Neutrophil (primary cell): Measurements from ENCODE around the gene PRKCH.

ENCODE experiments used
- H3K27ac ChIP-seq: fragments of 200-600 bp; sonication (generic); 2 replicates; pipeline ENCODE4 v1.5.1; 2016; ENCODE audit warnings: mild to moderate bottlenecking, moderate library complexity
- H3K27me3 ChIP-seq: fragments of 200-600 bp; sonication (generic); 2 replicates; pipeline ENCODE4 v1.6.0; 2016; ENCODE audit warnings: mild to moderate bottlenecking
- H3K36me3 ChIP-seq: fragments of 200-600 bp; sonication (generic); 2 replicates; pipeline ENCODE4 v1.5.1; 2017
- H3K4me1 ChIP-seq, 2 experiments: fragments of 200-600 bp in 1 of 2; sonication (generic) in 1 of 2; 1 replicate in 1 of 2; 2 replicates in 1 of 2; pipeline versions ENCODE4 v1.5.1 to v1.6.1; 2013 to 2016; ENCODE audit warnings: low read depth in 1 of 2, low read length in 1 of 2, mild to moderate bottlenecking in 1 of 2, moderate library complexity in 1 of 2; ENCODE audit not compliant: control insufficient read depth in 1 of 2, insufficient read depth in 1 of 2
- H3K4me3 ChIP-seq, 2 experiments: fragments of 200-600 bp in 1 of 2; sonication (generic) in 1 of 2; 1 replicate in 1 of 2; 2 replicates in 1 of 2; pipeline ENCODE4 v1.5.1; 2013 to 2016; ENCODE audit warnings: low read depth in 1 of 2, low read length in 1 of 2, mild to moderate bottlenecking in 1 of 2, moderate library complexity in 1 of 2
- H3K9me3 ChIP-seq: fragments of 200-600 bp; sonication (generic); 2 replicates; pipeline ENCODE4 v1.5.1; 2016
- CTCF ChIP-seq: fragments of 200-600 bp; sonication (generic); IDR thresholded peaks from 2 replicates; pipeline ENCODE4 v1.5.1; 2016; ENCODE audit warnings: antibody characterized with exemption

PRKCH gene

GRCh38 chr14:61320806-61321384 is 484 bp upstream of the PRKCH start:
- H3K4me3 ChIP-seq = peak overlapping the region in 1 of 2 experiments; percentile 53
- no peaks in the 10 kb centered on the region for H3K9me3 ChIP-seq
- H3K27me3 ChIP-seq = peaks cover 59% of the 10 kb centered on the region
- no peak for TF ChIP-seq CTCF
- H3K4me1 ChIP-seq = peaks cover 16 to 24% of the 10 kb centered on the region in 2 experiments
- no peak overlapping the region for H3K27ac ChIP-seq
- no peaks in the 10 kb centered on the region for H3K36me3 ChIP-seq

DNA sequence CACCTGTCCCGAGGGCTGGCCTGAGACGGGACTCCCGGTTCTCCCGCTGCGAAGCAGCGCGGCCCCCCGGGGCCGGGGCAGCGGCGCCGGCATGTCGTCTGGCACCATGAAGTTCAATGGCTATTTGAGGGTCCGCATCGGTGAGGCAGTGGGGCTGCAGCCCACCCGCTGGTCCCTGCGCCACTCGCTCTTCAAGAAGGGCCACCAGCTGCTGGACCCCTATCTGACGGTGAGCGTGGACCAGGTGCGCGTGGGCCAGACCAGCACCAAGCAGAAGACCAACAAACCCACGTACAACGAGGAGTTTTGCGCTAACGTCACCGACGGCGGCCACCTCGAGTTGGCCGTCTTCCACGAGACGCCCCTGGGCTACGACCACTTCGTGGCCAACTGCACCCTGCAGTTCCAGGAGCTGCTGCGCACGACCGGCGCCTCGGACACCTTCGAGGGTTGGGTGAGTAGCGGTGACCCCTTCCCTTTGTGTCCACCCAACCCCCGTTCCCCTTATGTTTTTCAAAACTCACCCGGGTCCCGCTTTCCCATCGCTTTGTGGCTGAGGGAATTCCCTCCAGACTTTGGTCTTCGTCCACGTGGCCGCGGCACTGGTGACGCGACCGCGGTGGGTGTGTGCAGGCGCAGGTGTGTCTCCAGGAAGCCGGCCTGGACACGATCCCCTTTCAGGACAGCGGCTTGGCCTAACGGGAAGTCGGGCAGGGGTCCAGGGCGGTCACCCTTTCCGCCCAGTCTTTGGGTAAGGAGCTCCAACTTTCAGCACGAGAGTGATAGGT is 826 bp downstream of the PRKCH start:
- H3K4me3 ChIP-seq = peak overlapping the region; percentile 27 to 53
- H3K9me3 ChIP-seq = no peaks in the 10 kb centered on the region
- no peaks in the 10 kb centered on the region for H3K36me3 ChIP-seq
- no peak for TF ChIP-seq CTCF
- no peak overlapping the region for H3K27ac ChIP-seq
- H3K4me1 ChIP-seq = peaks cover 16 to 24% of the 10 kb centered on the region in 2 experiments
- H3K27me3 ChIP-seq = peaks cover 59% of the 10 kb centered on the region

GRCh38 chr14:61322799-61323290 is 1.5 kb downstream of the PRKCH start:
- Histone ChIP-seq H3K27ac (no peak overlapping the region), H3K4me3 (peak overlapping the region in 1 of 2 experiments; percentile 53)

DNA sequence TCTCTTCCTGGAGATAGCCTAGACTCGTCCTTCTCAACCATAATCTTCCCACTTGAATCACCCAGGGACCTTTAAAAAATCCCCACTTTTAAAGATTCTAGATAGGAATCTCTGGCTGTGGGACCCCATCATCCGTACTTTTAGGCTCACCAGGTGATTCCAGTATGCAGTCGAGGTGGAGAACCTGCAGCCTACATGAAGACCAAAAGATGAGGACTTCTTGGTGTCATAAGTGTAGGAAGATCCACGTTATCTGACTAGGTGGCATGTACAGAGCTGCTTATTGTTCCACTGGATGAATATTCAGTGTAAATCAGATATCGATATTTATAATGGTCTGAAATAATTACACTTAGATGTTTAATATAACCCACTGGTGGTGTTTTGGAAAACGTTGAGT is 2.6 kb downstream of the PRKCH start:
- Histone ChIP-seq H3K4me3 (no peak overlapping the region), H3K27ac (no peak overlapping the region), H3K4me1 (peaks cover 16 to 24% of the 10 kb centered on the region in 2 experiments), H3K36me3 (no peaks in the 10 kb centered on the region), H3K27me3 (peaks cover 59% of the 10 kb centered on the region), H3K9me3 (no peaks in the 10 kb centered on the region)
- no peak for TF ChIP-seq CTCF

More at GRCh38 chr14:61322799-61323290, 1.5 kb downstream of the PRKCH start:
- TF ChIP-seq CTCF = no peak
- H3K9me3 ChIP-seq = no peaks in the 10 kb centered on the region
- H3K36me3 ChIP-seq = no peaks in the 10 kb centered on the region
- peaks cover 59% of the 10 kb centered on the region for H3K27me3 ChIP-seq
- peaks cover 16 to 24% of the 10 kb centered on the region in 2 experiments for H3K4me1 ChIP-seq

- Histone ChIP-seq H3K27me3 (peaks cover 47% of the 10 kb centered on the region), H3K4me3 (no peak overlapping the region), H3K27ac (no peak overlapping the region), H3K9me3 (no peaks in the 10 kb centered on the region), H3K4me1 (peaks cover 16 to 24% of the 10 kb centered on the region in 2 experiments), H3K36me3 (no peaks in the 10 kb centered on the region)
- no peak for TF ChIP-seq CTCF
Measured at GRCh38 chr14:61325166-61325565, 3.8 kb downstream of the PRKCH start.
